Mucosa of descending colon (tissue), 3 donors: Measurements from ENCODE around the gene GOLT1B. TPM values are rescaled to one million over a fixed set of nuclear protein-coding genes. Genes with fewer than 3 reads are reported as not detected.

ENCODE experiments used
- ATAC-seq: fragments of 200-7000 bp; cut with Tn5 transposase; one replicate; pipeline ENCODE4 v1.9.1; 2020; ENCODE audit warnings: mild to moderate bottlenecking, moderate library complexity
- DNase-seq, 3 donors: peaks; one replicate each; pipeline ENCODE4 v3.0.0-alpha.2; 2020
- H3K36me3 ChIP-seq: fragments of 200-600 bp; one replicate; pipeline ENCODE4 v1.8.0; 2021; ENCODE audit warnings: low read depth, mild to moderate bottlenecking
- H3K4me1 ChIP-seq: fragments of 200-600 bp; one replicate; pipeline ENCODE4 v1.8.0; 2021; ENCODE audit warnings: low read depth, mild to moderate bottlenecking
- H3K4me3 ChIP-seq: fragments of 200-600 bp; one replicate; pipeline ENCODE4 v1.8.0; 2021; ENCODE audit warnings: mild to moderate bottlenecking
- H3K9me3 ChIP-seq: fragments of 200-600 bp; one replicate; pipeline ENCODE4 v1.8.0; 2021; ENCODE audit warnings: mild to moderate bottlenecking
- intact Hi-C, 2 donors: fragments of 100-400 bp; cut with DNase I in 1 of 2; cut with micrococcal nuclease in 1 of 2; formaldehyde crosslinking; loops; one replicate each; pipeline versions ENCODE4 v1.11.0 to v1.11.1; 2022; cut with DNase I, micrococcal nuclease
- total RNA-seq, 3 donors: library from RNA; stranded (reverse); fragmentation: NEBNext Ultra II Directional in 2 of 3; extraction: Animal tissue kit (Norgen Biotek cat#: 25700) in 2 of 3; gene quantifications; one replicate each; pipeline versions ENCODE4 v1.2.1 to v1.2.4, GENCODE V29; 2021 to 2023
- TF ChIP-seq, protein P1 (sequence below): fragments of 200-600 bp; IDR thresholded peaks from one replicate; pipeline ENCODE4 v1.8.0; 2022; ENCODE audit warnings: antibody characterized with exemption, mild to moderate bottlenecking
- donor health status: DM: no; HTN: no; CAD: no; lungs with moderate emphysema.
- donor health status: DM: no; HTN: no; CAD: no.
- donor health status: DM: no; HTN: yes; CAD: no.

The GOLT1B gene
- total RNA-seq, 3 donors from 2014 or later: 15.4 to 22.0 (median 21.5) TPM

DNA sequence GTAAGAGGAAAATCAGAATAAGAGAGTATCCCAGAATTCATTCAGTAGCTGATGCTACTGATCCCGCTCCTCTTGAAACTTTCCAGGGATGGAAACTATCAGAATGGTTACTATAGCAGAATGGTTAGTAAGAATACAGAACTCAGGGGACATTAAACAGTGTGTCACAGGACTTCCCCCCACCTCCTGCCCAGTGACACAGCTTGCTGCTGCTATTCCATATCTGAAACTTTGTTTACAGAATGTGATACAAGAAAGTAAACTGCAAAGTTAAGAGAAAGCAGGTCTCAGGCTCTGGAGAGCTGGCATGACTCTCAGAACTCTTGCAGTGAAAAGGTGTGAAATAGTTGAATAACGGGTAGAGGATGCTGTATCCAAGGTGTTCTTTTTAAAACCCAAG is 27.9 kb downstream of the GOLT1B start:
- H3K9me3 ChIP-seq: no peaks in the 10 kb centered on the region
- peaks cover 13% of the 10 kb centered on the region for H3K4me1 ChIP-seq
- no peaks in the 10 kb centered on the region for H3K36me3 ChIP-seq
- ATAC-seq (no peak), DNase-seq (no peak)
- intact Hi-C loops: no loop called here
- TF ChIP-seq, protein P1, sequence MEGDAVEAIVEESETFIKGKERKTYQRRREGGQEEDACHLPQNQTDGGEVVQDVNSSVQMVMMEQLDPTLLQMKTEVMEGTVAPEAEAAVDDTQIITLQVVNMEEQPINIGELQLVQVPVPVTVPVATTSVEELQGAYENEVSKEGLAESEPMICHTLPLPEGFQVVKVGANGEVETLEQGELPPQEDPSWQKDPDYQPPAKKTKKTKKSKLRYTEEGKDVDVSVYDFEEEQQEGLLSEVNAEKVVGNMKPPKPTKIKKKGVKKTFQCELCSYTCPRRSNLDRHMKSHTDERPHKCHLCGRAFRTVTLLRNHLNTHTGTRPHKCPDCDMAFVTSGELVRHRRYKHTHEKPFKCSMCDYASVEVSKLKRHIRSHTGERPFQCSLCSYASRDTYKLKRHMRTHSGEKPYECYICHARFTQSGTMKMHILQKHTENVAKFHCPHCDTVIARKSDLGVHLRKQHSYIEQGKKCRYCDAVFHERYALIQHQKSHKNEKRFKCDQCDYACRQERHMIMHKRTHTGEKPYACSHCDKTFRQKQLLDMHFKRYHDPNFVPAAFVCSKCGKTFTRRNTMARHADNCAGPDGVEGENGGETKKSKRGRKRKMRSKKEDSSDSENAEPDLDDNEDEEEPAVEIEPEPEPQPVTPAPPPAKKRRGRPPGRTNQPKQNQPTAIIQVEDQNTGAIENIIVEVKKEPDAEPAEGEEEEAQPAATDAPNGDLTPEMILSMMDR: no peak
- no peak overlapping the region for H3K4me3 ChIP-seq

DNA sequence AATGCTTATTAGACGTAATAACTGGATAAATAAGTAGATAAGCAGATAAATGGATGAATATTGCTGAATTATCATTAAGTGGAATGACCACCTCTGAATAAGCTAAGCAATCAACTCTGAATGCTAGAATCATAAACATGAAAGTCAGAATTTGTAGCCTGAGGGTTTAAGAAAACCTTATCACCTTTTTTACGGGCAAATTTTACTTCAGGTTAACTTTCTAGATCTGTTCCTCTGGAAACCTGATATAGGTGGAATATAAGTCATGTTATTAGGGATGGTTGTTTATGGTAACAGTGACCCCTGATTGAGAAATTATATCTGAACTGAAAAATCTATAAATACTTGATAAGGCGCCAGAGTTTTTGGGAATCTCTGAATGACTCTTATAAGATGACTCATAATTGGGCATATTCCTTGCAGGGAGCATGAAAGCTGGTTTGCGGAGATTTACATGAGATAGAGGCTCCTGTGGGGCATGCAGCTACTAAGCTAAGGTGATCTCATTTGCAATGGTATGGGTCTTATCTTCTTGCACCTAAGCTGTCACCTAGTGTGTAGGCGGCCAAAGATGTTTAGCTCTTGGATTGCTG is 36.6 kb downstream of the GOLT1B start:
- intact Hi-C loops: no loop called here
- Histone ChIP-seq H3K9me3 (no peaks in the 10 kb centered on the region), H3K4me3 (no peak overlapping the region), H3K36me3 (no peaks in the 10 kb centered on the region), H3K4me1 (no peaks in the 10 kb centered on the region)
- no peak for DNase-seq
- no peak for ATAC-seq
- TF ChIP-seq, protein P1: no peak

DNA sequence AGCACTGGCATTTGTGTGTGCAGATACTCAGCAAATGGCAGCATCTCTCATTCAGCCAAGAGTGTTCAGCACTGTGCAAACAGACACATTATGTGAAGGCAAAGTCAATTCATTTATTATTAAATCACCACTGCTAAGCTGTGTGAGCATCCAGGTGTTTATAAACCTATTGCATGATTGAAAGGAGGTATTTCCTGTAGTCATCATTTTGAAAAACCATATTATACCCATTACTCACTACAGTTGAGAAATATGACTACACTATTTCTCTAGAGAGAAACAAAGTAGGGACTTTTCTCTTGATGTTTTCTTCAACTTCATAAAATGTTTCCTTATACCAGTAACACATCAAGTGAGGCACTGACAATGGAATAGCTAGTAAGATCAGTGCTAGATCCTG is 38.2 kb downstream of the GOLT1B start:
- intact Hi-C loops: no loop called here
- no peak for DNase-seq
- Histone ChIP-seq H3K9me3 (no peaks in the 10 kb centered on the region), H3K4me1 (no peaks in the 10 kb centered on the region), H3K36me3 (no peaks in the 10 kb centered on the region), H3K4me3 (no peak overlapping the region)
- TF ChIP-seq, protein P1: no peak
- ATAC-seq: no peak

DNA sequence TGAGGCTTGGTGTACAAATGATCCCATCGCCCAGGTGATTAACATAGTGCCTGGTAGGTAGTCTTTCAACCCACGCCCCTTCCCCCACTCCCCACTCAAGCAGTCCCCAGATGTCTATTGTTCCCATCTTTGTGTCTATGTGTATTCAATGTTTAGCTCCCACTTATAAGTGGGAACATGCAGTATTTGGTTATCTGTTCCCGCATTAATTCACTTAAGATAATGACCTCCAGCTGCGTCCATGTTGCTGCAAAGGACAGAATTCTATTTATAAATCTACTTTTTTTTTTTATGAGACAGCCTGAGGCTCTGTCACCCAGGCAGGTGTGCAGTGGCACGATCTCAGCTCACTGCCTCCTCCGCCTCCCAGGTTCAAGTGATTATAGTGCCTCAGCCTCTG is 40.2 kb downstream of the GOLT1B start:
- Histone ChIP-seq H3K4me1 (no peaks in the 10 kb centered on the region), H3K4me3 (no peak overlapping the region)

DNA sequence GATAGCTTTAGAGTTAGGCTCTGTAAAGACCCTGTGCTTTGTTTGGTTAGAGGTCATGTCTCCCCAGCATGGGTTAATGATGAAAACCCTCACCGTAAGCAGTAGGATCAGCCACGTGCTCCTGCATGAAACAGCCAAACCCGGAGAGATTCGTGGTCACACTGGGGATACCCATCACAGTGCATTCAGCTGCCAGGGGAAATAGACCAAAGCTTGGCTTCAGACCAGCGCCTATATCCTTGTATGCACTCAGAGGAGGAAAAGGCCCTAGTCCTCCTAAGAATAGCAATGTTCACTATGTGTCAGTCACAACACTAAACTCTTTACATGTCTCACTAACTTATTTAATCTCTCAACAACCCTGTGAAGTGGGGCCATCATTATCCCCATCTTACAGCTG is 40.8 kb downstream of the GOLT1B start:
- DNase-seq (no peak), ATAC-seq (no peak)
- no peaks in the 10 kb centered on the region for H3K36me3 ChIP-seq
- intact Hi-C loops: no loop called here
- no peaks in the 10 kb centered on the region for H3K4me1 ChIP-seq
- TF ChIP-seq, protein P1: no peak
- H3K4me3 ChIP-seq: no peak overlapping the region
- no peaks in the 10 kb centered on the region for H3K9me3 ChIP-seq

More for the DNA sequence above, 40.2 kb downstream of the GOLT1B start:
- Histone ChIP-seq H3K36me3 (no peaks in the 10 kb centered on the region), H3K9me3 (no peaks in the 10 kb centered on the region)
- ATAC-seq (no peak), DNase-seq (no peak)
- TF ChIP-seq, protein P1: no peak
- intact Hi-C loops: no loop called here

DNA sequence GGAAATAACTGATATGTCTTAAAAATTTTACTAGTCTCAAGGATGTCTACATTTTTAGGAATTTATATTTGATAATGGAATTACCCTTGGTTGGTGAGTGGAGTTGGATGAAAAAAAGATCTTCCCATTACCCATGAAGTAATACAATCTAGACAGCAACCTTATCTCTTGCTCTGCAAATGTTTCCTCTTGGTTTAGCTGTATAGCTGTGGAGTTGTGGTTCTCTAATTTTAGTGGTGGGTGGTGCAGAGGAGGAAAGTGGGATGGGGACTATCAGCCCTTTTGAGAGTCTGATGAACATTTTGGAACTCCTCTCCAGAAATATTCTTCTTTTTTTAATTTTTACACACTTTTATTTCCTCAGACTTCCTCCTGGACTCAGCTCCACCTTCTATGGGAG is 41.6 kb downstream of the GOLT1B start:
- no peaks in the 10 kb centered on the region for H3K4me1 ChIP-seq
- no peaks in the 10 kb centered on the region for H3K9me3 ChIP-seq
- no peak for ATAC-seq
- no peaks in the 10 kb centered on the region for H3K36me3 ChIP-seq
- TF ChIP-seq, protein P1: no peak
- intact Hi-C loops: no loop called here
- H3K4me3 ChIP-seq: no peak overlapping the region
- DNase-seq: no peak
